IMR-90 (cell line): ENCODE results near the gene PDGFA. TPM values are rescaled to one million over a fixed set of nuclear protein-coding genes. Genes with fewer than 3 reads are reported as not detected.

ENCODE experiments used
- ATAC-seq: fragments of 200-7000 bp; cut with Tn5 transposase; 2 replicates; pipeline ENCODE4 v1.9.1; 2020; ENCODE audit warnings: low read depth, mild to moderate bottlenecking, moderate library complexity
- BruUV-seq: library from RNA; stranded (reverse); fragments of 400-500 nt; replicated peaks from 2 replicates; lab custom pipeline; 2021; lab: Mats Ljungman, UMichigan
- CTCF ChIA-PET: fragments of 300-600 bp; formaldehyde crosslinking; extraction: SDS; loops from one replicate; lab custom pipeline; 2021; ENCODE audit warnings: antibody characterized with exemption; lab: Yijun Ruan, JAX
- POLR2A ChIA-PET: fragments of 300-600 bp; sonication (Branson Sonifier 250); formaldehyde crosslinking; loops from one replicate; lab custom pipeline; 2022; ENCODE audit warnings: antibody characterized with exemption; ENCODE audit not compliant: unreplicated experiment; lab: Charles Lee
- DNase-seq: peaks from one replicate; pipeline ENCODE4 v3.0.0; 2013
- H2AFZ ChIP-seq: replicated peaks from 2 replicates; pipeline ENCODE3; 2013; ENCODE audit warnings: low read length, mild to moderate bottlenecking; ENCODE audit not compliant: poor library complexity
- H2AK5ac ChIP-seq: 2 replicates; pipeline ENCODE4 v1.6.1; 2013; ENCODE audit warnings: low read depth, low read length, inconsistent platforms
- H2AK9ac ChIP-seq: replicated peaks from 2 replicates; pipeline ENCODE3; 2013; ENCODE audit warnings: mild to moderate bottlenecking, low read depth, low read length, moderate library complexity; ENCODE audit not compliant: poor library complexity
- H2BK120ac ChIP-seq: 2 replicates; pipeline ENCODE4 v1.6.1; 2013; ENCODE audit warnings: low read depth, low read length, inconsistent platforms
- H2BK15ac ChIP-seq: 3 replicates; pipeline ENCODE4 v1.6.1; 2013; ENCODE audit warnings: low read depth, low read length, inconsistent platforms
- H2BK20ac ChIP-seq: 2 replicates; pipeline ENCODE4 v1.6.1; 2013; ENCODE audit warnings: low read depth, mild to moderate bottlenecking, inconsistent platforms, low read length, moderate library complexity
- H2BK5ac ChIP-seq: 2 replicates; pipeline ENCODE4 v1.6.1; 2013; ENCODE audit warnings: mild to moderate bottlenecking, low read depth, low read length, inconsistent platforms; ENCODE audit not compliant: poor library complexity, severe bottlenecking
- H3K14ac ChIP-seq: replicated peaks from 2 replicates; pipeline ENCODE4 v1.6.1; 2013; ENCODE audit warnings: low read depth, low read length, inconsistent platforms
- H3K18ac ChIP-seq: 2 replicates; pipeline ENCODE4 v1.6.1; 2013; ENCODE audit warnings: low read depth, low read length, control low read depth
- H3K23ac ChIP-seq: 2 replicates; pipeline ENCODE4 v1.6.1; 2013; ENCODE audit warnings: low read depth, low read length, inconsistent platforms
- H3K27ac ChIP-seq: 2 replicates; pipeline ENCODE4 v1.5.1; 2013; ENCODE audit warnings: mild to moderate bottlenecking, control low read depth, low read length; ENCODE audit not compliant: insufficient read depth
- H3K27me3 ChIP-seq: 2 replicates; pipeline ENCODE4 v1.6.1; 2013; ENCODE audit warnings: low read length; ENCODE audit not compliant: control insufficient read depth, insufficient read depth
- H3K36me3 ChIP-seq: 2 replicates; pipeline ENCODE4 v1.6.1; 2013; ENCODE audit warnings: low read length, mixed read lengths; ENCODE audit not compliant: control insufficient read depth, insufficient read depth
- H3K4ac ChIP-seq: 2 replicates; pipeline ENCODE4 v1.6.1; 2013; ENCODE audit warnings: low read depth, low read length, inconsistent platforms
- H3K4me1 ChIP-seq: 2 replicates; pipeline ENCODE4 v1.6.1; 2013; ENCODE audit warnings: low read length, mixed read lengths; ENCODE audit not compliant: control insufficient read depth, insufficient read depth
- H3K4me2 ChIP-seq: 2 replicates; pipeline ENCODE4 v1.6.1; 2013; ENCODE audit warnings: low read depth, mild to moderate bottlenecking, control low read depth, low read length, moderate library complexity
- H3K4me3 ChIP-seq: 2 replicates; pipeline ENCODE4 v1.5.1; 2013; ENCODE audit warnings: low read depth, mild to moderate bottlenecking, control low read depth, low read length, moderate library complexity; ENCODE audit not compliant: insufficient read depth
- H3K56ac ChIP-seq: 2 replicates; pipeline ENCODE4 v1.6.1; 2013; ENCODE audit warnings: low read length, inconsistent platforms; ENCODE audit not compliant: insufficient read depth; ENCODE audit errors: extremely low read depth
- H3K79me1 ChIP-seq, 2 experiments: 2 replicates each; pipeline ENCODE4 v1.6.1; 2013; ENCODE audit warnings: low read length in 2 of 2, inconsistent platforms in 1 of 2, low read depth in 1 of 2
- H3K9ac ChIP-seq: 2 replicates; pipeline ENCODE4 v1.6.1; 2013; ENCODE audit warnings: low read depth, low read length, control low read depth
- H3K9me1 ChIP-seq: 2 replicates; pipeline ENCODE4 v1.6.1; 2013; ENCODE audit warnings: low read length, inconsistent platforms; ENCODE audit not compliant: insufficient read depth
- H3K9me3 ChIP-seq: 2 replicates; pipeline ENCODE4 v1.6.1; 2013; ENCODE audit warnings: low read length; ENCODE audit not compliant: control insufficient read depth, insufficient read depth
- H4K20me1 ChIP-seq: 2 replicates; pipeline ENCODE4 v1.6.1; 2013; ENCODE audit warnings: low read length, inconsistent platforms; ENCODE audit not compliant: insufficient read depth
- H4K5ac ChIP-seq: 2 replicates; pipeline ENCODE4 v1.6.1; 2013; ENCODE audit warnings: mild to moderate bottlenecking, low read depth, low read length, control low read depth
- H4K8ac ChIP-seq, 2 experiments: 2 replicates each; pipeline ENCODE4 v1.6.1; 2013; ENCODE audit warnings: low read depth in 2 of 2, low read length in 2 of 2, control low read depth in 1 of 2, inconsistent platforms in 1 of 2
- H4K91ac ChIP-seq: 2 replicates; pipeline ENCODE4 v1.6.1; 2013; ENCODE audit warnings: low read depth, low read length, inconsistent platforms; ENCODE audit not compliant: insufficient read depth
- BHLHE40 ChIP-seq: fragments of 150-350 bp; IDR thresholded peaks from 2 replicates; pipeline ENCODE4 v1.6.1; 2016; ENCODE audit warnings: mild to moderate bottlenecking, low read depth, low read length
- CEBPB ChIP-seq: IDR thresholded peaks from 2 replicates; pipeline ENCODE4 v1.6.1; 2012; ENCODE audit warnings: low read depth, low read length, improper control_type of control experiment
- POLR2A ChIP-seq: IDR thresholded peaks from 2 replicates; pipeline ENCODE4 v1.6.1; 2012; ENCODE audit warnings: mild to moderate bottlenecking, low read depth, low read length
- RAD21 ChIP-seq: IDR thresholded peaks from 2 replicates; pipeline ENCODE4 v1.6.1; 2012; ENCODE audit warnings: low read length, improper control_type of control experiment
- SMC3 ChIP-seq: fragments of 150-350 bp; IDR thresholded peaks from 2 replicates; pipeline ENCODE4 v1.6.1; 2016; ENCODE audit warnings: low read depth, mild to moderate bottlenecking, antibody characterized with exemption, low read length, moderate library complexity
- WGBS, 2 experiments: methylation state at CpG; one replicate each; pipeline versions ENCODE4 v1.1.5 to v1.1.7; 2013; ENCODE audit warnings: missing lambda C conversion rate in 2 of 2; ENCODE audit not compliant: insufficient read length in 1 of 2; ENCODE audit errors: extremely low coverage in 2 of 2; 5-methylcytosine and 5-hydroxymethylcytosine counted together
- dilution Hi-C: fragments of 300-500 bp; cut with HindIII; formaldehyde crosslinking; loops from one replicate; pipeline ENCODE4 v1.14.3; 2018; ENCODE audit warnings: low sequenced_read_pairs; ENCODE audit not compliant: unreplicated experiment
- in situ Hi-C: fragments of 300-500 bp; cut with MboI; formaldehyde crosslinking; loops from 3 replicates; pipeline ENCODE4 v1.14.3; 2019; ENCODE audit warnings: low sequenced_read_pairs, inconsistent platforms, mixed read lengths
- intact Hi-C: fragments of 100-400 bp; cut with micrococcal nuclease; formaldehyde crosslinking; loops from 2 replicates; pipeline ENCODE4 v1.10.0; 2022
- polyA plus RNA-seq, 3 experiments: library from polyadenylated mRNA; depleted of rRNA; stranded (reverse); fragments of >200 nt; gene quantifications; 2 replicates each; pipeline ENCODE4 v1.2.3, GENCODE V29; 2012; ENCODE audit warnings: low replicate concordance in 1 of 3
- total RNA-seq: library from RNA; depleted of rRNA; stranded (reverse); fragments of >200 nt; gene quantifications from 2 replicates; pipeline ENCODE4 v1.2.3, GENCODE V29; 2012
- TF ChIP-seq, protein P1 (sequence below): fragments of 150-350 bp; IDR thresholded peaks from 2 replicates; pipeline ENCODE4 v1.6.1; 2016; ENCODE audit warnings: low read depth, mild to moderate bottlenecking, low read length, moderate library complexity, borderline replicate concordance
- TF ChIP-seq, protein P2 (sequence below): fragments of 150-350 bp; IDR thresholded peaks from 2 replicates; pipeline ENCODE4 v1.6.1; 2017; ENCODE audit warnings: mild to moderate bottlenecking, antibody characterized with exemption, low read length, low read depth

PDGFA gene
- total and polyA plus RNA-seq, 2 of the 4 experiments (the other 2 are of a cell fraction): 3.3 to 3.8 TPM

DNA sequence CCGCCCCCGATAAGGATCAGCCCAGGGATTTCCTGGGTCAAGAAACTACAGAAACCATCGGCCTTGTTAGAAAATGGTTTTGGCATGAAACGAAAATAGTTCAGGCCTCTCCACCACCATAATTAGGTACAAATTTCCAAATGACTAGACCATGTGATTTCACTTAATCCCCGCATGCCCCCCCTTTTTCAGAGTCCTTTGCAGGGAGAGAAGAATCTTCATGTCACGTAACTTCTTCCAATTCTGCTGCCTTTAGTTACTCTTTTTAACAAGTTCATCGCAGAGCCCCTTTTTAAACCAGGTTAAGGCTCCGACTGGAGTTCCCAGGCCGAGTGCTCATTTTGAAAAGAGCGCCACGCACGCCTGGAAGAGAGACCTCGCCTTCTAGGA, 3.4 kb downstream of the PDGFA start:
- POLR2A ChIA-PET: no interaction called here
- in situ Hi-C loops: no loop called here
- BruUV-seq: no TSS peak
- Histone ChIP-seq H3K4me1 (peaks cover 4% of the 10 kb centered on the region), H3K79me1 (peaks cover 0 to 32% of the 10 kb centered on the region in 2 experiments; a peak in 3 of 4 replicates), H3K27ac (no peak overlapping the region), H2BK5ac (no peak overlapping the region), H2BK120ac (no peak overlapping the region), H3K9ac (no peak overlapping the region), H2AFZ (no peak overlapping the region), H3K4me2 (no peak overlapping the region), H2BK15ac (no peak overlapping the region), H4K20me1 (no peaks in the 10 kb centered on the region; the same call in 1 of the 2 replicates), H3K56ac (no peak overlapping the region), H3K18ac (no peak overlapping the region), H3K4me3 (no peak overlapping the region), H2BK20ac (no peak overlapping the region), H4K5ac (no peak overlapping the region), H3K4ac (no peak overlapping the region), H2AK9ac (no peak overlapping the region), H4K8ac (0 out of 4 replicates have a peak overlapping the region, but pooled peaks of 1 of the 2 experiments have one; percentile 10), H3K14ac (no peak overlapping the region), H3K9me3 (no peaks in the 10 kb centered on the region), H2AK5ac (no peak overlapping the region), H3K36me3 (no peaks in the 10 kb centered on the region), H3K27me3 (peaks cover 9% of the 10 kb centered on the region), H4K91ac (no peak overlapping the region), H3K23ac (no peak overlapping the region), H3K9me1 (peaks cover 6% of the 10 kb centered on the region; the same call in 1 of the 2 replicates)
- dilution Hi-C loops: no loop called here
- intact Hi-C loops: loop anchor here (1.0 to 10.0 kb wide), 3 partner anchors 44 to 359 kb away; partner anchors contain the start of genes DNAAF5, GET4 and PRKAR1B
- WGBS, 2 experiments: 87% methylated on average over 3 of the region's 13 CpGs; no CpG with 5 or more reads in 1 of the 2 experiments
- TF ChIP-seq RAD21 (no peak), POLR2A (no peak), SMC3 (no peak), BHLHE40 (no peak), CEBPB (no peak)
- TF ChIP-seq, protein P1, sequence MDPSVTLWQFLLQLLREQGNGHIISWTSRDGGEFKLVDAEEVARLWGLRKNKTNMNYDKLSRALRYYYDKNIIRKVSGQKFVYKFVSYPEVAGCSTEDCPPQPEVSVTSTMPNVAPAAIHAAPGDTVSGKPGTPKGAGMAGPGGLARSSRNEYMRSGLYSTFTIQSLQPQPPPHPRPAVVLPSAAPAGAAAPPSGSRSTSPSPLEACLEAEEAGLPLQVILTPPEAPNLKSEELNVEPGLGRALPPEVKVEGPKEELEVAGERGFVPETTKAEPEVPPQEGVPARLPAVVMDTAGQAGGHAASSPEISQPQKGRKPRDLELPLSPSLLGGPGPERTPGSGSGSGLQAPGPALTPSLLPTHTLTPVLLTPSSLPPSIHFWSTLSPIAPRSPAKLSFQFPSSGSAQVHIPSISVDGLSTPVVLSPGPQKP: no peak
- TF ChIP-seq, protein P2, sequence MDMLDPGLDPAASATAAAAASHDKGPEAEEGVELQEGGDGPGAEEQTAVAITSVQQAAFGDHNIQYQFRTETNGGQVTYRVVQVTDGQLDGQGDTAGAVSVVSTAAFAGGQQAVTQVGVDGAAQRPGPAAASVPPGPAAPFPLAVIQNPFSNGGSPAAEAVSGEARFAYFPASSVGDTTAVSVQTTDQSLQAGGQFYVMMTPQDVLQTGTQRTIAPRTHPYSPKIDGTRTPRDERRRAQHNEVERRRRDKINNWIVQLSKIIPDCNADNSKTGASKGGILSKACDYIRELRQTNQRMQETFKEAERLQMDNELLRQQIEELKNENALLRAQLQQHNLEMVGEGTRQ: no peak
- ATAC-seq (no peak), DNase-seq (no peak)
- CTCF ChIA-PET: no interaction called here
